RPMI8226 (cell line): ENCODE results near the gene PAK1.
"Not testable (repeated sequence)": the region's sequence is repeated elsewhere in the genome, so short reads cannot be mapped to it uniquely, and the experiment has no call there.

ENCODE experiments used
- DNase-seq: peaks from one replicate; pipeline ENCODE4 v3.0.0-alpha.2; 2015

PAK1 gene

GRCh38 chr11:77473801-77474683, at the start of gene PAK1:
PAK1 (minus strand) TSS chr11:77474094; CDS start chr11:77392520, 81,574 bp downstream.
- DNase-seq, result peak; percentile 79

GRCh38 chr11:77522215-77522614, 48.3 kb upstream of the PAK1 start:
- DNase-seq, result no peak

GRCh38 chr11:77519847-77520246, 46.0 kb upstream of the PAK1 start:
- no peak for DNase-seq

GRCh38 chr11:77518471-77518870, 44.6 kb upstream of the PAK1 start:
- no peak for DNase-seq

GRCh38 chr11:77517753-77518152, 43.9 kb upstream of the PAK1 start:
- DNase-seq, result no peak

- DNase-seq, result no peak
Measured at GRCh38 chr11:77517226-77517625, 43.3 kb upstream of the PAK1 start.

- no peak for DNase-seq
Measured at GRCh38 chr11:77515483-77515882, 41.6 kb upstream of the PAK1 start.

DNA sequence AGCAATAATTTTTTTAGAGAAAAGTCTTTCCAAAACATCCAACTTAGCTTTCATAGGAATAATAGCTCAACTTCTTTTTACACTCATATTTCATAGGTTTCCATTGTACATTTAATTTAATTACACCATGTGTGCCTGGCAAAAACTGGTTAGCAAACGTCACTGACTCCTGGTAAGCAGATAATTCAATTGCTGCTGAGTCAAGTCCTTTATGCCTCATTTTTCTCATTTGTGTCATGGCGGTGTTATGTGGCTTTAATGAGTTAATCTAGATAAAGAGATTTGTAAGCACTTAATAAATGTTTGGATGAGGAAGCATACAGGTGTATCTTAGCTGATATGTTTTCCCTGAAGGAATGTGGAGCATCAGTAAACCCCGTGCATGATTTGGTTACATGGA, 41.2 kb upstream of the PAK1 start:
- DNase-seq, result no peak

- DNase-seq, result no peak
Measured at GRCh38 chr11:77512092-77512491, 38.2 kb upstream of the PAK1 start.

- DNase-seq, result no peak
Measured at GRCh38 chr11:77510851-77511250, 37.0 kb upstream of the PAK1 start.

DNA sequence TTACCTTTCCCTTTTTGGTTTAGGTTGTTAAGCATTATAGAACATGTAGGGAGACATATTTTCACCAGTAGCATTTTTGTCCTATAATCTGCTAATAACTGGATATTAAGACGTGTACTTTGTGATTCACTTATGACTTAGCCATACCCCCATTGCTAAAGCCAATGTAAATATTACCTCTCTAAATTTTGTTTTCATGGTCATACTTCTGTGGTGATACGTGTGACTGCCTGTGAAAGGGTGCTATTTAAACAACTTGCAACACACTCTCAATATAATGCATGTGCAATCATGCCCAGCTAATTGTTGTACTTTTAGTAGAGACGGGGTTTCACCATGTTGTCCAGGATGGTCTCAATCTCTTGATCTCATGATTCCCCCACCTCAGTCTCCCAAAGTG, 36.2 kb upstream of the PAK1 start:
- DNase-seq, result no peak

GRCh38 chr11:77508019-77508418, 34.1 kb upstream of the PAK1 start:
- DNase-seq, result no peak

DNA sequence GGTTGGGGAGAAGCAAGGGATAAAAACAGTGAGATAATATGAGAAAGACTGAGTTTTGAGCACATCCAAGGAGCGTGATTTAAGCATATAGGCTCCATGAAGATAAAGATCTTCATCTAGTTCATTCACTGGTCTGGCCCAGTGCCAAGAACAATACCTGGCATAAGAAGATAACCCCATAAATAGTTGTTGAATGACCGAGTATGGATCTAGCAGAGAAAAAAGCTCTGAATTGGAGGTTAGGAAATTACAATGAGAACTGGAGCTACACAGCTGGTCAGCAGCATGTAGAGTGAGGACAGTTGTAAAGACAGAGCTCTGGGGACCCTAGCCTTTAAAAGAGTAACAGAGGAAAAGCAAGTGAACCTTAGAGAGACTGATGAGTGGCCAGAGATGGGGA, 33.0 kb upstream of the PAK1 start:
- DNase-seq, result peak; percentile 12

GRCh38 chr11:77505956-77506355, 32.1 kb upstream of the PAK1 start:
- no peak for DNase-seq

GRCh38 chr11:77503006-77503405, 29.1 kb upstream of the PAK1 start:
- DNase-seq, result no peak

- no peak for DNase-seq
Measured at GRCh38 chr11:77502346-77502905, 28.5 kb upstream of the PAK1 start.

GRCh38 chr11:77501758-77502157, 27.9 kb upstream of the PAK1 start:
- no peak for DNase-seq

DNA sequence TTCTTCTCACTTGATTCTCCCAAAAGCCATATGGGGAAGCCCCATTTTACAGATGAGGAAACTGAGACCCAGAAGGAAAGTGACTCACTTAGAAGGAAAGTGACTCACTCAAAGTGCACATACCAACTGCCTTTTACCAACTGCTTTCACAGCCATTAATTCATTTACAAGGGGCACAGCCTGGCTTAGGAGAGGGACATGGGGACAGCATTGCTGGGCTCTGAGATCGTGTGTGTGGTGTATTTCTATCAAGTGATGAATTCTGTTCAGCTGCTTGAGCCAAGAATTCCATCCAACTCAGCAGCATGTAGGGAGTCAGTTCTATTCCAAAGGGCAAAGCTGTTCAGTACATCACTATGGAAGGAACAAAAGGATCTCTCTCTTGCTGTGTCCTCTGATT, 23.5 kb upstream of the PAK1 start:
- no peak for DNase-seq

GRCh38 chr11:77495526-77495925, 21.6 kb upstream of the PAK1 start:
- DNase-seq, result no peak

DNA sequence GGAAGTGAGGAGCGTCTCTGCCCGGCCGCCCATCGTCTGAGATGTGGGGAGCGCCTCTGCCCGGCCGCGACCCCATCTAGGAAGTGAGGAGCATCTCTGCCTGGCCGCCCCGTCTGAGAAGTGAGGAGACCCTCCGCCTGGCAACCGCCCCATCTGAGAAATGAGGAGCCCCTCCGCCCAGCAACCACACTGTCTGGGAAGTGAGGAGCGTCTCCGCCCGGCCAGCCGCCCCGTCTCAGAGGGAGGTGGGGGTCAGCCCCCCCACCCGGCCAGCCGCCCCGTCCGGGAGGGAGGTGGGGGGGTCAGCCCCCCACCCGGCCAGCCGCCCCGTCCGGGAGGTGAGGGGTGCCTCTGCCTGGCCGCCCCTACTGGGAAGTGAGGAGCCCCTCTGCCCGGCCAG, 16.1 kb upstream of the PAK1 start:
- not testable (repeated sequence) for DNase-seq

DNA sequence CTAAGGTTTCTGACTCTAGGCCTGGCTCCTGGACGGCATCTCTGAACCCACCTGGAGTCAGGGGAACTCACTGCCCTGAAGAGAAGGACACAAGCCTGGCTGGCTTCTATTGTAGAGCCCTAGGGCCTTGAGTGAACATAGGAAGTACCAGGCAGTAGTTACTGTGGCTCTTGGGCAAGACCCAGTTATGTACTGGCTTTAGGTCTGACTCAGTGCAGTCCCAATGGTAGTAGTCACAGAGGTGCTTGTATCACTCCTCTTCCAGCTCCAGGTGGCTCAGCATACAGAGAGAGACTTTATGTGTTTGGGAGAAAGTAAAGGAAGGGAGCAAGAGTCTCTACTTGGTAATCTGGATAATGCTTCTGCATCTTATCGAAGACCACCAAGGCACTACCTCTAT, 13.9 kb upstream of the PAK1 start:
- DNase-seq, result no peak

- DNase-seq, result no peak
Measured at GRCh38 chr11:77479746-77480352, 6.0 kb upstream of the PAK1 start.

DNA sequence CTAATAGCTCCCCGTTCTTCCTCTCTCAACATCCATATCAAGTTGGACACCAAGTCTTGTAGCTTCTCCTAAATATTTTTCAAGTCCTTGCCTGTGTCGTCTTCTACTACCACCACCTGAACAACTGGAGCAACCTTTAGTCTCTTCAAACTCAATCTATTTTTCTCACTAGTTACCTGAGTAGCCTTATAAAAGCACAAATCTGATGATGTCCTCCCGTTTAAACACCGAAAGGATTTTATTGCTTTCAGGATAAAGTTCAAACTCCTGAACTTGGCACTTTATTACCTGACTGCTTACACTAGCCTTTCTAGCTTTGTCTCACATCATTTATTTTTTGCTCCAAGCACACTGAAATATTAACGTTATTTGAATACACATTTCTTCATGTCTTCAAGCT, 1.3 kb upstream of the PAK1 start:
- DNase-seq, result no peak

DNA sequence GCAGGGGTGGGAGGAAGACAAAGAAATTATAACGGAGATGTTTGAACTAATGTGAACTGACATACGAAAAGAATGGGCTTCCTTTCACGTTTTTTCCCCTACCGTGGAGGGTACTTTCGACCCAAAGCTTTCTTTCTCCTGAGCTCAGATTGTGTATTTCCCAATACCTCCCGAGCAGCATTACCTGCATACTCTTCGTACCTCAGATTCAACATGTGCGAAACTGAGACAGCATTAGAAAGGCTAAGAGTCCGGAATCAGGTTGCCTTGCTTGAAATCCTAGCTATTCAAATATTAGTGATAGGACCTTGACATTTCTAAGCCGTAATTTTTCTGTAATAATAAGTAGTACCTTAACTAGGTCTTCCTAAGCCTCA, 778 bp upstream of the PAK1 start:
- DNase-seq, result no peak
